Measurements from ENCODE around the gene SPTAN1. TPM values are rescaled to one million over a fixed set of nuclear protein-coding genes. Genes with fewer than 3 reads are reported as not detected.

SPTAN1 gene
- total and polyA plus RNA-seq, 3 donors from 2014 or later = 299 to 665 (median 653) TPM

GRCh38 chr9:128512820-128513219 lies 39.6 kb upstream of the SPTAN1 start:
- H3K9me3 ChIP-seq = no peaks in the 10 kb centered on the region
- H3K4me3 ChIP-seq = no peak overlapping the region
- TF ChIP-seq CTCF (IDR thresholded peaks at IDR 0.05) (no peak), POLR2A (IDR thresholded peaks at IDR 0.05) (no peak)
- H3K27me3 ChIP-seq = no peaks in the 10 kb centered on the region
- H3K4me1 ChIP-seq = no peaks in the 10 kb centered on the region
- no peaks in the 10 kb centered on the region for H3K36me3 ChIP-seq (ENCODE audit: low read depth, missing control alignments)
- WGBS, 2 donors = 95 to 97% methylated on average over 9 of the region's 9 CpGs
- DNase-seq = no peak
- H3K27ac ChIP-seq = no peak overlapping the region
- intact Hi-C loops (cut with DNase I; ENCODE audit: low total_unique reads) = no loop called here

- no peak overlapping the region for H3K4me3 ChIP-seq
- intact Hi-C loops (cut with DNase I; ENCODE audit: low total_unique reads) = no loop called here
- no peaks in the 10 kb centered on the region for H3K36me3 ChIP-seq (ENCODE audit: low read depth, missing control alignments)
- no peak overlapping the region for H3K27ac ChIP-seq
- H3K9me3 ChIP-seq = no peaks in the 10 kb centered on the region
- H3K27me3 ChIP-seq = no peaks in the 10 kb centered on the region
- TF ChIP-seq CTCF (IDR thresholded peaks at IDR 0.05) (no peak), POLR2A (IDR thresholded peaks at IDR 0.05) (no peak)
- 94% methylated on average over 6 of the region's 6 CpGs for WGBS, 2 donors
- H3K4me1 ChIP-seq = no peaks in the 10 kb centered on the region
- DNase-seq = no peak
Measured at GRCh38 chr9:128521956-128522355, 30.4 kb upstream of the SPTAN1 start.

- Histone ChIP-seq H3K4me3 (no peak overlapping the region), H3K27me3 (no peaks in the 10 kb centered on the region), H3K9me3 (no peaks in the 10 kb centered on the region), H3K36me3 (ENCODE audit: low read depth, missing control alignments) (no peaks in the 10 kb centered on the region), H3K27ac (peak overlapping the region in 1 of 2 donors; percentile 30), H3K4me1 (no peaks in the 10 kb centered on the region)
- no peak for TF ChIP-seq POLR2A (IDR thresholded peaks at IDR 0.05)
- no peak for TF ChIP-seq CTCF (IDR thresholded peaks at IDR 0.05)
- WGBS, 2 donors = 34 to 43% methylated on average over 13 of the region's 13 CpGs
- DNase-seq = peak; percentile 38
- intact Hi-C loops (cut with DNase I; ENCODE audit: low total_unique reads) = no loop called here
Measured at GRCh38 chr9:128523199-128523925, 29.0 kb upstream of the SPTAN1 start.

- 78 to 100% methylated on average over 2 of the region's 2 CpGs for WGBS, 2 donors
- no peak for DNase-seq
- Histone ChIP-seq H3K27ac (no peak overlapping the region), H3K36me3 (ENCODE audit: low read depth, missing control alignments) (no peaks in the 10 kb centered on the region), H3K9me3 (no peaks in the 10 kb centered on the region), H3K27me3 (no peaks in the 10 kb centered on the region), H3K4me1 (no peaks in the 10 kb centered on the region), H3K4me3 (no peak overlapping the region)
- intact Hi-C loops (cut with DNase I; ENCODE audit: low total_unique reads) = no loop called here
- no peak for TF ChIP-seq POLR2A (IDR thresholded peaks at IDR 0.05)
- TF ChIP-seq CTCF (IDR thresholded peaks at IDR 0.05) = no peak
Measured at GRCh38 chr9:128526720-128527119, 25.7 kb upstream of the SPTAN1 start.

Measured in testis (tissue), 3 donors.